ENCODE data around the gene ZNF253. TPM values are rescaled to one million over a fixed set of nuclear protein-coding genes. Genes with fewer than 3 reads are reported as not detected.

ZNF253 gene
- total and polyA plus RNA-seq, 2 of the 13 experiments (the other 11 are each of a cell fraction or from before 2014, with no cell fraction given): 3.5 to 10.6 TPM

DNA sequence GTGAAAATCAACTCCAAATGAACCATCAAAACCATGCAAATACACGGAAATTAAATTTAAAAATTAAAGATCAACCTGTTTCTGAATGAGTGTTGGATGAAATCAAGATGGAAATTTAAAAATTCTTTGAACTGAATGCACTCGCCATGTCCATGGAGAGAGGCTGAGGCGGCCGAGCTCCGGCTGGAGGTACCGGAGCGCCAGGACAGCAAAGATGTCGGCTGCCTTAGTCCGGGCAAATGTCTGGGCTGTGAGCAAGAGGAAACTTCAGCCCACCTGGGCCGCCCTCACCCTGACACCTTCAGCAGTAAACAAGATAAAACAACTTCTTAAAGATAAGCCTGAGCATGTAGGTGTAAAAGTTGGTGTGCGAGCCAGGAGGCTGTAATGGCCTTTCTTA, 38.8 kb upstream of the ZNF253 start (continued):
- TF ChIP-seq ZNF12 (CRISPR knock-in tag; IDR thresholded peaks at IDR 0.05) (no peak), MAZ (IDR thresholded peaks at IDR 0.05; ENCODE audit: borderline replicate concordance, low read depth, low read length) (no peak), MAZ (CRISPR knock-in tag; IDR thresholded peaks at IDR 0.05; ENCODE audit: low read depth) (no peak), AGO1 (IDR thresholded peaks at IDR 0.05; ENCODE audit: low read depth, low read length, poor library complexity, severe bottlenecking) (no peak)

- TF ChIP-seq ZNF274 (CRISPR knock-in tag; IDR thresholded peaks at IDR 0.05): peak; percentile 92; the same call in 1 of the 2 replicates
- TF ChIP-seq REXO4 (CRISPR knock-in tag; IDR thresholded peaks at IDR 0.05; ENCODE audit: borderline replicate concordance): no peak
- H3K27me3 ChIP-seq (ENCODE audit: control insufficient read depth in 1 of 2, insufficient read depth in 2 of 2, low read length in 2 of 2): no peaks in the 10 kb centered on the region
- BruUV-seq (replicated peaks): no TSS peak
- no peak overlapping the region for H2AFZ ChIP-seq (ENCODE audit: low read length)
- H4K20me1 ChIP-seq (ENCODE audit: insufficient read depth, low read length): no peaks in the 10 kb centered on the region
- ATAC-seq (no peak), FAIRE-seq (no peak), DNase-seq (ENCODE audit: low spot score) (no peak)
- no peaks in the 10 kb centered on the region for H3K4me1 ChIP-seq (ENCODE audit: insufficient read depth, low read length)
- no peak overlapping the region for H3K9ac ChIP-seq (ENCODE audit: insufficient read depth, low read depth, low read length)
- no peaks in the 10 kb centered on the region for H3K79me2 ChIP-seq (ENCODE audit: insufficient read depth, low read length)
- in situ Hi-C loops (cut with HindIII; ENCODE audit: extremely low pct_ligation_motif_present, low pct_unique_long_range_greater_than_20kb) (no loop called here), intact Hi-C loops (cut with micrococcal nuclease; ENCODE audit: unreplicated experiment) (no loop called here)
- ChIA-PET POLR2A (no interaction called here), CTCF (ENCODE audit: low intra/inter-chr PET ratio, low total read pairs) (no interaction called here)
- no peak overlapping the region for H3K27ac ChIP-seq (ENCODE audit: extremely low read length, insufficient read depth, low read length)
- H3K4me2 ChIP-seq (ENCODE audit: low read depth, low read length): no peak overlapping the region
- H3K9me3 ChIP-seq (ENCODE audit: low read length): peaks cover 79% of the 10 kb centered on the region
- H3K4me3 ChIP-seq (replicated peaks in 1 of 3; ENCODE audit: insufficient read depth in 1 of 3, low read depth in 2 of 3, low read length in 3 of 3): no peak overlapping the region
- H3K36me3 ChIP-seq (replicated peaks in 1 of 2; ENCODE audit: control insufficient read depth in 1 of 2, insufficient read depth in 2 of 2, low read length in 2 of 2): no peaks in the 10 kb centered on the region
Measured at GRCh38 chr19:19835560-19836038, 30.1 kb upstream of the ZNF253 start.

- no TSS peak for BruUV-seq (replicated peaks)
- FAIRE-seq (no peak), DNase-seq (ENCODE audit: low spot score) (no peak), ATAC-seq (no peak)
- no peak overlapping the region for H2AFZ ChIP-seq (ENCODE audit: low read length)
- in situ Hi-C loops (cut with HindIII; ENCODE audit: extremely low pct_ligation_motif_present, low pct_unique_long_range_greater_than_20kb): no loop called here
- 65% methylated on average over 12 of the region's 12 CpGs for WGBS (ENCODE audit: low lambda C conversion rate)
- H3K9me3 ChIP-seq (ENCODE audit: low read length): peaks cover 30% of the 10 kb centered on the region
- H3K4me3 ChIP-seq (replicated peaks in 1 of 3; ENCODE audit: insufficient read depth in 1 of 3, low read depth in 2 of 3, low read length in 3 of 3): no peak overlapping the region
- H3K36me3 ChIP-seq (replicated peaks in 1 of 2; ENCODE audit: control insufficient read depth in 1 of 2, insufficient read depth in 2 of 2, low read length in 2 of 2): no peaks in the 10 kb centered on the region
- ChIA-PET POLR2A (no interaction called here), CTCF (ENCODE audit: low intra/inter-chr PET ratio, low total read pairs) (no interaction called here)
- no peaks in the 10 kb centered on the region for H3K79me2 ChIP-seq (ENCODE audit: insufficient read depth, low read length)
- no peaks in the 10 kb centered on the region for H3K4me1 ChIP-seq (ENCODE audit: insufficient read depth, low read length)
- intact Hi-C loops (cut with micrococcal nuclease; ENCODE audit: unreplicated experiment): no loop called here
- H3K27ac ChIP-seq (ENCODE audit: extremely low read length, insufficient read depth, low read length): no peak overlapping the region
- H3K27me3 ChIP-seq (ENCODE audit: control insufficient read depth in 1 of 2, insufficient read depth in 2 of 2, low read length in 2 of 2): no peaks in the 10 kb centered on the region
- TF ChIP-seq ZNF746 (CRISPR knock-in tag; IDR thresholded peaks at IDR 0.05): no peak
- no peak overlapping the region for H3K4me2 ChIP-seq (ENCODE audit: low read depth, low read length)
- no peak overlapping the region for H3K9ac ChIP-seq (ENCODE audit: insufficient read depth, low read depth, low read length)
- no peaks in the 10 kb centered on the region for H4K20me1 ChIP-seq (ENCODE audit: insufficient read depth, low read length)
Measured at GRCh38 chr19:19847781-19848180, 17.9 kb upstream of the ZNF253 start.

Measured in HepG2 (cell line).